ENCODE results near the gene FGF2. TPM values are rescaled to one million over a fixed set of nuclear protein-coding genes. Genes with fewer than 3 reads are reported as not detected.

The FGF2 gene
- total RNA-seq, 1 experiment from 2014 or later, result 99.0 TPM

DNA sequence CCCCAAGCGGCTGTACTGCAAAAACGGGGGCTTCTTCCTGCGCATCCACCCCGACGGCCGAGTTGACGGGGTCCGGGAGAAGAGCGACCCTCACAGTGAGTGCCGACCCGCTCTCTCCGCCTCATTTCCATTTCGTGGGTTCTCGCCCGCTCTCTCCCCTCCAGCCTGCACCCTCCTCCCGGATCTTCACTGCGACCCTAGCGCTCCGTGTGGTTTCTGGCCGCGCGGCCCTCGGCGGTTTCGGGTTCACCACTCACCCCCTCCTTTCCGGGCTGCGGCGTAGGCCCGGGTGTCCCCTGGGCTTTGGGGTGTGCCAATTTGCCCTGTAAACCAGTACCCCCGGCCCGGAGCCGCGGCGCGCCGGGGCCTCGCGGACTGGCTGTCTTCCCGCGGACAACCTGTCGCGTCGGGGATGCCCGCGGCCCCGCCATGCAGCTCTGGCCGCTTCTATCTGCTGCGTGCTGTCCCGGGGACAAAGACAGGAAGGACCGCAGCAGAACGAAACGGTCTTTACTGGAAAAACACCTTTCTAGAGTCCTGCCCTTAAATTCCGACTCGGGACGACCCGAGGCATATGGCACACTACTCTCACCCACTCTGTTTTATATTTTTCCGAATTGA lies 737 bp downstream of the FGF2 start:
- Histone ChIP-seq H3K14ac (ENCODE audit: insufficient read depth, low read length) (peak overlapping the region; percentile 99), H3K9me3 (ENCODE audit: control insufficient read depth, low read depth, low read length) (no peaks in the 10 kb centered on the region), H4K91ac (ENCODE audit: insufficient read length, low read depth, low read length) (peak overlapping the region; percentile 86), H3K9ac (ENCODE audit: extremely low read depth, insufficient read length, low read length) (peak overlapping the region; percentile 99), H3K79me2 (ENCODE audit: insufficient read depth, low read length) (peaks cover 38% of the 10 kb centered on the region), H2BK5ac (ENCODE audit: insufficient read length, low read length) (peak overlapping the region; percentile 74), H3K4ac (ENCODE audit: low read depth, low read length) (peak overlapping the region; percentile 51), H2BK12ac (ENCODE audit: insufficient read length, low read depth, low read length) (no peak overlapping the region), H4K8ac (replicated peaks; ENCODE audit: insufficient read length, low read depth, low read length) (peak overlapping the region; percentile 80), H3K23ac (ENCODE audit: insufficient read length, low read depth, low read length) (no peak overlapping the region), H2BK20ac (ENCODE audit: low read depth, low read length, poor library complexity, severe bottlenecking) (no peak overlapping the region), H2BK15ac (ENCODE audit: low read depth, low read length) (0 out of 2 replicates have a peak overlapping the region, but pooled peaks have one; percentile 78), H4K20me1 (ENCODE audit: control insufficient read depth, insufficient read depth, insufficient read length) (no peaks in the 10 kb centered on the region), H4K5ac (ENCODE audit: insufficient read length, low read depth, low read length) (peak overlapping the region; percentile 79), H2BK120ac (ENCODE audit: low read depth, low read length, poor library complexity, severe bottlenecking) (peak overlapping the region; percentile 39), H3K4me2 (ENCODE audit: insufficient read depth, insufficient read length, low read length) (peak overlapping the region; percentile 77), H3K27me3 (ENCODE audit: insufficient read depth, low read length) (no peaks in the 10 kb centered on the region), H3K23me2 (ENCODE audit: insufficient read length, low read depth, low read length, poor library complexity, severe bottlenecking) (peaks cover 13% of the 10 kb centered on the region), H3K27ac (ENCODE audit: insufficient read length, low read depth, low read length) (peak overlapping the region; percentile 97), H2AK5ac (ENCODE audit: insufficient read length, low read length) (no peak overlapping the region), H3T11ph (ENCODE audit: low read length) (peak overlapping the region; percentile 40), H3K4me1 (ENCODE audit: insufficient read depth, low read length) (peaks cover 8% of the 10 kb centered on the region; the same call in 1 of the 2 replicates), H2AFZ (ENCODE audit: low read length) (no peak overlapping the region), H3K56ac (ENCODE audit: insufficient read length, low read depth, low read length) (peak overlapping the region; percentile 92), H3K79me1 (ENCODE audit: insufficient read depth, low read depth, low read length, poor library complexity, severe bottlenecking) (peaks cover 2% of the 10 kb centered on the region), H3K18ac (ENCODE audit: insufficient read length, low read depth, low read length) (peak overlapping the region; percentile 98)
- Mint-ChIP-seq H3K4me1 (peaks cover 54 to 55% of the 10 kb centered on the region in 2 experiments), H3K27me3 (ENCODE audit: low read depth) (no peaks in the 10 kb centered on the region), H3K9me3 (peaks cover 0 to 2% of the 10 kb centered on the region in 2 experiments; a peak in 2 of 5 replicates), H3K27ac (peak overlapping the region; percentile 94 to 99 (median 99)), H3K4me3 (peak overlapping the region; percentile 86 to 90), H3K36me3 (ENCODE audit: insufficient read depth in 1 of 3, low read depth in 3 of 3) (peaks cover 13 to 44% (median 36%) of the 10 kb centered on the region in 3 experiments)
- DNase-seq, result no peak
- TF ChIP-seq CTCF (conservative IDR thresholded peaks at IDR 0.05), result no peak
- WGBS (ENCODE audit: extremely low coverage, insufficient read length, low lambda C conversion rate), result no CpG with 5 or more reads among the region's 57 CpGs

Measured in H9 (cell line).